ENCODE measurements around the gene THADA.
A peak's percentile ranks its signal among the peaks of the same experiment; 100 is the strongest.

THADA gene

GRCh38 chr2:43186679-43187374 is 409.0 kb downstream of the THADA start:
- no peaks in the 10 kb centered on the region for H3K9me3 ChIP-seq (ENCODE audit: severe bottlenecking)
- DNase-seq (ENCODE audit: low spot score) (no peak), ATAC-seq (ENCODE audit: low read depth) (no peak)
- no peaks in the 10 kb centered on the region for H3K36me3 ChIP-seq (ENCODE audit: low read depth)
- H3K27me3 ChIP-seq (ENCODE audit: insufficient read depth, poor library complexity, severe bottlenecking): no peaks in the 10 kb centered on the region
- peaks cover 10% of the 10 kb centered on the region for H3K4me1 ChIP-seq (ENCODE audit: insufficient read depth, poor library complexity, severe bottlenecking)
- H3K4me3 ChIP-seq (ENCODE audit: severe bottlenecking): no peak overlapping the region
- TF ChIP-seq CTCF (IDR thresholded peaks at IDR 0.05; ENCODE audit: poor library complexity, severe bottlenecking): no peak
- no peak overlapping the region for H3K27ac ChIP-seq (ENCODE audit: poor library complexity, severe bottlenecking)

- H3K4me1 ChIP-seq (ENCODE audit: insufficient read depth, poor library complexity, severe bottlenecking): peaks cover 10% of the 10 kb centered on the region
- DNase-seq (ENCODE audit: low spot score) (no peak), ATAC-seq (ENCODE audit: low read depth) (no peak)
- no peaks in the 10 kb centered on the region for H3K27me3 ChIP-seq (ENCODE audit: insufficient read depth, poor library complexity, severe bottlenecking)
- TF ChIP-seq CTCF (IDR thresholded peaks at IDR 0.05; ENCODE audit: poor library complexity, severe bottlenecking): no peak
- no peak overlapping the region for H3K4me3 ChIP-seq (ENCODE audit: severe bottlenecking)
- no peaks in the 10 kb centered on the region for H3K9me3 ChIP-seq (ENCODE audit: severe bottlenecking)
- no peak overlapping the region for H3K27ac ChIP-seq (ENCODE audit: poor library complexity, severe bottlenecking)
- no peaks in the 10 kb centered on the region for H3K36me3 ChIP-seq (ENCODE audit: low read depth)
Observed at GRCh38 chr2:43186321-43186678, 409.5 kb downstream of the THADA start.

- no peaks in the 10 kb centered on the region for H3K9me3 ChIP-seq (ENCODE audit: severe bottlenecking)
- H3K27me3 ChIP-seq (ENCODE audit: insufficient read depth, poor library complexity, severe bottlenecking): no peaks in the 10 kb centered on the region
- no peaks in the 10 kb centered on the region for H3K36me3 ChIP-seq (ENCODE audit: low read depth)
- no peak for TF ChIP-seq CTCF (IDR thresholded peaks at IDR 0.05; ENCODE audit: poor library complexity, severe bottlenecking)
- ATAC-seq (ENCODE audit: low read depth) (no peak), DNase-seq (ENCODE audit: low spot score) (no peak)
- peak overlapping the region; percentile 41 for H3K27ac ChIP-seq (ENCODE audit: poor library complexity, severe bottlenecking)
- H3K4me1 ChIP-seq (ENCODE audit: insufficient read depth, poor library complexity, severe bottlenecking): peaks cover 18% of the 10 kb centered on the region
- H3K4me3 ChIP-seq (ENCODE audit: severe bottlenecking): no peak overlapping the region
Observed at GRCh38 chr2:43185146-43185545, 410.7 kb downstream of the THADA start.

GRCh38 chr2:43184339-43184895 is 411.4 kb downstream of the THADA start:
- Histone ChIP-seq H3K4me1 (ENCODE audit: insufficient read depth, poor library complexity, severe bottlenecking) (peaks cover 21% of the 10 kb centered on the region), H3K27me3 (ENCODE audit: insufficient read depth, poor library complexity, severe bottlenecking) (no peaks in the 10 kb centered on the region), H3K27ac (ENCODE audit: poor library complexity, severe bottlenecking) (peak overlapping the region; percentile 41), H3K36me3 (ENCODE audit: low read depth) (no peaks in the 10 kb centered on the region), H3K4me3 (ENCODE audit: severe bottlenecking) (no peak overlapping the region), H3K9me3 (ENCODE audit: severe bottlenecking) (no peaks in the 10 kb centered on the region)
- TF ChIP-seq CTCF (IDR thresholded peaks at IDR 0.05; ENCODE audit: poor library complexity, severe bottlenecking): no peak
- DNase-seq (ENCODE audit: low spot score) (no peak), ATAC-seq (ENCODE audit: low read depth) (peak; percentile 92)

- no peak for ATAC-seq (ENCODE audit: low read depth)
- DNase-seq (ENCODE audit: low spot score): no peak
- peak overlapping the region; percentile 41 for H3K27ac ChIP-seq (ENCODE audit: poor library complexity, severe bottlenecking)
- no peaks in the 10 kb centered on the region for H3K9me3 ChIP-seq (ENCODE audit: severe bottlenecking)
- peaks cover 26% of the 10 kb centered on the region for H3K4me1 ChIP-seq (ENCODE audit: insufficient read depth, poor library complexity, severe bottlenecking)
- no peaks in the 10 kb centered on the region for H3K36me3 ChIP-seq (ENCODE audit: low read depth)
- no peak for TF ChIP-seq CTCF (IDR thresholded peaks at IDR 0.05; ENCODE audit: poor library complexity, severe bottlenecking)
- H3K27me3 ChIP-seq (ENCODE audit: insufficient read depth, poor library complexity, severe bottlenecking): no peaks in the 10 kb centered on the region
- H3K4me3 ChIP-seq (ENCODE audit: severe bottlenecking): no peak overlapping the region
Observed at GRCh38 chr2:43183743-43184142, 412.1 kb downstream of the THADA start.

Data from RWPE2 (cell line).